ENCODE measurements around the gene SEC22A. TPM values are rescaled to one million over a fixed set of nuclear protein-coding genes. Genes with fewer than 3 reads are reported as not detected.

SEC22A gene
- total RNA-seq, 1 donor: 27.9 TPM

DNA sequence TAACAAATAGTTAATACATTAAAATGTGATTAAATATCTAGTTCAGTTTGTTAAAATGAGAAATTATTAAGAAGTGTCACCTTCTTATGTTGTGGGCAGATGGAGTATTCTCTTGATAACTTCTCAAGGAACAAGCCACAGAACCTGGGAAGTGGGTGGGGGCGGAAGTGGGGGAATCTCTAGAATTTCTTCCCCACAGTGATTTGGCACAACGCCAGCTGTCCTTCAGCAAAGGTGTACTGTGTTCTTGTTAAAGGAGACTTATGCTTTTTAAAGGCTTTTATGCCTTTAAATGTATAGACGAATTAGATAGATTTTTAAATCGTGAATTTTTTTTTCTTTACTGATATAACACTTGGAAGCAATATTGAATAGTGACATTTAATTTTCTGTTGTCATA is 42.4 kb downstream of the SEC22A start:
- no peak overlapping the region for H3K4me3 ChIP-seq (ENCODE audit: insufficient read depth, low read length)
- TF ChIP-seq, protein P1, sequence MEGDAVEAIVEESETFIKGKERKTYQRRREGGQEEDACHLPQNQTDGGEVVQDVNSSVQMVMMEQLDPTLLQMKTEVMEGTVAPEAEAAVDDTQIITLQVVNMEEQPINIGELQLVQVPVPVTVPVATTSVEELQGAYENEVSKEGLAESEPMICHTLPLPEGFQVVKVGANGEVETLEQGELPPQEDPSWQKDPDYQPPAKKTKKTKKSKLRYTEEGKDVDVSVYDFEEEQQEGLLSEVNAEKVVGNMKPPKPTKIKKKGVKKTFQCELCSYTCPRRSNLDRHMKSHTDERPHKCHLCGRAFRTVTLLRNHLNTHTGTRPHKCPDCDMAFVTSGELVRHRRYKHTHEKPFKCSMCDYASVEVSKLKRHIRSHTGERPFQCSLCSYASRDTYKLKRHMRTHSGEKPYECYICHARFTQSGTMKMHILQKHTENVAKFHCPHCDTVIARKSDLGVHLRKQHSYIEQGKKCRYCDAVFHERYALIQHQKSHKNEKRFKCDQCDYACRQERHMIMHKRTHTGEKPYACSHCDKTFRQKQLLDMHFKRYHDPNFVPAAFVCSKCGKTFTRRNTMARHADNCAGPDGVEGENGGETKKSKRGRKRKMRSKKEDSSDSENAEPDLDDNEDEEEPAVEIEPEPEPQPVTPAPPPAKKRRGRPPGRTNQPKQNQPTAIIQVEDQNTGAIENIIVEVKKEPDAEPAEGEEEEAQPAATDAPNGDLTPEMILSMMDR (IDR thresholded peaks at IDR 0.05; ENCODE audit: extremely low read depth, low read depth, low read length): no peak
- no peak for DNase-seq (ENCODE audit: insufficient read length, low spot score, missing footprints)
- H3K36me3 ChIP-seq (ENCODE audit: insufficient read depth, low read length): peaks cover 27% of the 10 kb centered on the region
- H3K79me2 ChIP-seq (ENCODE audit: insufficient read depth, low read length): peaks cover 6% of the 10 kb centered on the region
- no peak overlapping the region for H2AFZ ChIP-seq (ENCODE audit: low read length)
- H3K9me3 ChIP-seq (ENCODE audit: low read depth, low read length): no peaks in the 10 kb centered on the region
- no peaks in the 10 kb centered on the region for H3K4me1 ChIP-seq (ENCODE audit: insufficient read depth, low read length)
- H3K27ac ChIP-seq (ENCODE audit: low read depth, low read length): no peak overlapping the region
- no peak overlapping the region for H3K4me2 ChIP-seq (ENCODE audit: insufficient read depth, low read length)
- no peaks in the 10 kb centered on the region for H3K27me3 ChIP-seq (ENCODE audit: insufficient read depth, low read length)
- peaks cover 2% of the 10 kb centered on the region for H4K20me1 ChIP-seq (ENCODE audit: insufficient read depth, low read length)

DNA sequence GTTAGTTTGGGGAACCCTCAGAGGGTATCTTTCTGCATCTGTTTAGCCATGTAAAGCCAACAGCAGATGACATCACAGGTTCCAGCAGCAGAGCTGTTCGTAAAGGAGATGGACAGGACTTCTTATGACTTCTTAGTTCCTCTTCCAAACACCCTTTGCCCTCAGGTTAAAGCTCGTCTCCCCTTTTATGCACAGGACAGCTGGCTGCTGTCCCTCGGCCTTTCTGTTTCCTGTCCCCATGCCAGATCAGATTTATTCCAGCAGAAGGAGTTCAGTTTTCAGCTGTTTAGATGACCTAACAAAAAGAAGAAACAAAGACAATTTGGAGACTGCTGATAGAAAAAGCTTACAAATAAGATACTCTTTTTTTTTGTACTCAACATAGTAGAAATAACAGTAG is 45.1 kb downstream of the SEC22A start:
- H3K9me3 ChIP-seq (ENCODE audit: low read depth, low read length): no peaks in the 10 kb centered on the region
- H3K4me1 ChIP-seq (ENCODE audit: insufficient read depth, low read length): no peaks in the 10 kb centered on the region
- no peak for DNase-seq (ENCODE audit: insufficient read length, low spot score, missing footprints)
- H4K20me1 ChIP-seq (ENCODE audit: insufficient read depth, low read length): no peaks in the 10 kb centered on the region
- peaks cover 27% of the 10 kb centered on the region for H3K36me3 ChIP-seq (ENCODE audit: insufficient read depth, low read length)
- no peaks in the 10 kb centered on the region for H3K27me3 ChIP-seq (ENCODE audit: insufficient read depth, low read length)
- no peaks in the 10 kb centered on the region for H3K79me2 ChIP-seq (ENCODE audit: insufficient read depth, low read length)
- no peak overlapping the region for H3K4me3 ChIP-seq (ENCODE audit: insufficient read depth, low read length)
- no peak overlapping the region for H3K4me2 ChIP-seq (ENCODE audit: insufficient read depth, low read length)
- TF ChIP-seq, protein P1 (IDR thresholded peaks at IDR 0.05; ENCODE audit: extremely low read depth, low read depth, low read length): no peak
- H2AFZ ChIP-seq (ENCODE audit: low read length): no peak overlapping the region
- H3K27ac ChIP-seq (ENCODE audit: low read depth, low read length): no peak overlapping the region

DNA sequence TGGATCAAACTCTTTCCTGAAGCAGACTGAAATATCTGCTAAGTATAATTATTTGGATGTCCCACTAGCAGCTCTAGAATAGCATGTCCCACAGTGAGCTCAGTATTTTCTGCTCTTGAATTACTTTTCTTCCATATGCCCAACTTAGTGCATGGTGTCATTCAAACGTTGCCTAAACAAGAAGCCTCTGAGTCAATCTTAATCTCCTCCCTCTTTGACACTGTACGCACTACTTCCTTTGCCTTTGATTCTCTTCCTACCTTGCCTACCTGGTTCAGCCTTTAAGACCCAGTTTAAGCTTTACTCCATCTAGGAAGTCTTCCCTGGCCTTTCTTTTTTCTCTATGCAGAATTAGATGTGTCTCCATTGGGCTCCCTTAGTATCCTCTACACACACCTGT is 54.5 kb downstream of the SEC22A start:
- Histone ChIP-seq H3K4me3 (ENCODE audit: insufficient read depth, low read length) (no peak overlapping the region), H3K4me2 (ENCODE audit: insufficient read depth, low read length) (no peak overlapping the region), H3K27me3 (ENCODE audit: insufficient read depth, low read length) (no peaks in the 10 kb centered on the region), H4K20me1 (ENCODE audit: insufficient read depth, low read length) (no peaks in the 10 kb centered on the region), H3K27ac (ENCODE audit: low read depth, low read length) (no peak overlapping the region), H2AFZ (ENCODE audit: low read length) (no peak overlapping the region), H3K79me2 (ENCODE audit: insufficient read depth, low read length) (no peaks in the 10 kb centered on the region), H3K9me3 (ENCODE audit: low read depth, low read length) (no peaks in the 10 kb centered on the region), H3K4me1 (ENCODE audit: insufficient read depth, low read length) (no peaks in the 10 kb centered on the region), H3K36me3 (ENCODE audit: insufficient read depth, low read length) (no peaks in the 10 kb centered on the region)
- no peak for DNase-seq (ENCODE audit: insufficient read length, low spot score, missing footprints)
- TF ChIP-seq, protein P1 (IDR thresholded peaks at IDR 0.05; ENCODE audit: extremely low read depth, low read depth, low read length): no peak

DNA sequence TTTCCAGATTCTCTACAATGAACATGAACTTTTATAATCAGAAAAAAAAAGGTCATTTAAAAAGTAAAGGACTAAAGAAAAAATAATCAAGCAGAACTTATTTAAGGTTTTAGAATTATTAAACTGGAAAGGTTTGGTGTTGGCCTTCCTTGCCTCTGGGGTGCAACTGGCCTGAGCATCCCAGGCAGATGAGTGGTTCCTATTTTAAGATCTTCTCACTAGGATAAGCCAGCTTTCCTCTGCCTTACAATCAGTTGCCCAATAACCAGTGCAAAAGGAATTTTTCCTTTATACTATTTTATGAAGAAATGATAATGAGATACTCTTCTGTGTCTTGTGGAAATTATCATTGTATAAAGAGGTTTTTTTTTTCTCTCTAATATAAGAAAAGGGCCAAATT is 56.6 kb downstream of the SEC22A start:
- no peak overlapping the region for H2AFZ ChIP-seq (ENCODE audit: low read length)
- no peak for DNase-seq (ENCODE audit: insufficient read length, low spot score, missing footprints)
- H3K79me2 ChIP-seq (ENCODE audit: insufficient read depth, low read length): no peaks in the 10 kb centered on the region
- TF ChIP-seq, protein P1 (IDR thresholded peaks at IDR 0.05; ENCODE audit: extremely low read depth, low read depth, low read length): no peak
- no peak overlapping the region for H3K27ac ChIP-seq (ENCODE audit: low read depth, low read length)
- no peaks in the 10 kb centered on the region for H4K20me1 ChIP-seq (ENCODE audit: insufficient read depth, low read length)
- H3K4me3 ChIP-seq (ENCODE audit: insufficient read depth, low read length): no peak overlapping the region
- H3K9me3 ChIP-seq (ENCODE audit: low read depth, low read length): no peaks in the 10 kb centered on the region
- H3K36me3 ChIP-seq (ENCODE audit: insufficient read depth, low read length): no peaks in the 10 kb centered on the region
- H3K4me1 ChIP-seq (ENCODE audit: insufficient read depth, low read length): no peaks in the 10 kb centered on the region
- H3K4me2 ChIP-seq (ENCODE audit: insufficient read depth, low read length): no peak overlapping the region
- H3K27me3 ChIP-seq (ENCODE audit: insufficient read depth, low read length): no peaks in the 10 kb centered on the region
